MM.1S (cell line): ENCODE data around the gene GPSM1.

Experiments used
- EZH2 ChIP-seq: fragments of 300-600 bp; sonication (generic); optimal IDR thresholded peaks from 2 replicates; pipeline ENCODE3; 2017; ENCODE audit warnings: low read depth, mild to moderate bottlenecking, antibody characterized with exemption, low read length, mixed read lengths
- TF ChIP-seq, protein P1 (sequence below): fragments of 300-600 bp; sonication (generic); IDR thresholded peaks from 2 replicates; pipeline ENCODE4 v1.5.1; 2016; ENCODE audit warnings: antibody characterized with exemption, low read length, mixed read lengths

DNA sequence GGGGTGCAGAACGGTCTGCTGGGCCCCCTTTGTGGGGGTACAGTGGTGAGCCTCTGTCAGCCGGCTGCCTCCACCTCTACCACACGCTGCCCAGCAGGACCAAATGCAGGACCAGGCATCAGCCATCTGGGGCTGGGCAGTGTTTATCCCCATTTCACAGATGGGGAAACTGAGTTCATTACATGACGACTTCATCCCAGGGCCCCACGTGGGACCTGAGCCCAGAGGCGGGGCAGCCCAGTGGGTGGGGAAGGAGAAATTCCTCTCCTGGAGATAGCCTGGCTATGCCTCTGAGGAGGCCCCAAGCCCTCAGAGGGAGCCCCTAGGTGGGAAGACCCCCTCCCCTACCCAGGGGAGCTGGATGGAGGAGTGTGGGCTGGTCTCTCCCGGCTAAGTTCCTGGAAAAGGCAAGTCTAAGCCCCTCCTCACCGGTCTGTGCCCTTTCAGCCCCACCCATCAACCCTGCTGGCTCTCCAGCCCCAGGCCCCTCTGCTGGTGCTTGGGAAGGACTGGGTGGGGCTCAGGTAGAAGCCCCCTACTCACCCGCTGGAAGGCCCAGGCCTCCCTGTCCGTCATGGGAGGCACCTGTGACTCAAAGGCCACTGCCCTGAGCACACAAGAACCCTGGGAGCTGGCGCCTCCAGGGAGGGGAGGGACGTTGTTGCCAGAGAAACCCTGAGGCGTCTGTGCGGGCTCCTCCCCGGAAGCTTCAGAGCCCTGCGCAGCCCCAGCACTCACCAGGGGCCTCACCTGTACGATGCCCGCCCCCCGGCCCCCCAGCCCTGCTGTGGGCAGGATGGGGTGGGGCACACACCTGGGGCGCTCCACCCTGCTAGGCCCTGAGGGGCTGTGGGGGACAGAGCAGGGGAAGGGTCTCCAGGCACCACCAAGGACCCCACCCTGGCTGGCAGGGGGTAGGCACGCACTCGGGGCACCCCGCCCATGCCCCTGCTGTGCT, 16.0 kb upstream of the GPSM1 start:
- TF ChIP-seq, protein P1, sequence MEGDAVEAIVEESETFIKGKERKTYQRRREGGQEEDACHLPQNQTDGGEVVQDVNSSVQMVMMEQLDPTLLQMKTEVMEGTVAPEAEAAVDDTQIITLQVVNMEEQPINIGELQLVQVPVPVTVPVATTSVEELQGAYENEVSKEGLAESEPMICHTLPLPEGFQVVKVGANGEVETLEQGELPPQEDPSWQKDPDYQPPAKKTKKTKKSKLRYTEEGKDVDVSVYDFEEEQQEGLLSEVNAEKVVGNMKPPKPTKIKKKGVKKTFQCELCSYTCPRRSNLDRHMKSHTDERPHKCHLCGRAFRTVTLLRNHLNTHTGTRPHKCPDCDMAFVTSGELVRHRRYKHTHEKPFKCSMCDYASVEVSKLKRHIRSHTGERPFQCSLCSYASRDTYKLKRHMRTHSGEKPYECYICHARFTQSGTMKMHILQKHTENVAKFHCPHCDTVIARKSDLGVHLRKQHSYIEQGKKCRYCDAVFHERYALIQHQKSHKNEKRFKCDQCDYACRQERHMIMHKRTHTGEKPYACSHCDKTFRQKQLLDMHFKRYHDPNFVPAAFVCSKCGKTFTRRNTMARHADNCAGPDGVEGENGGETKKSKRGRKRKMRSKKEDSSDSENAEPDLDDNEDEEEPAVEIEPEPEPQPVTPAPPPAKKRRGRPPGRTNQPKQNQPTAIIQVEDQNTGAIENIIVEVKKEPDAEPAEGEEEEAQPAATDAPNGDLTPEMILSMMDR = no peak
- no peak for TF ChIP-seq EZH2
